Renal cortical epithelial cell (primary cell): ENCODE data around the gene SLC6A12. TPM values are rescaled to one million over a fixed set of nuclear protein-coding genes. Genes with fewer than 3 reads are reported as not detected.

Source experiments
- total RNA-seq: library from RNA; depleted of rRNA; stranded (reverse); fragments of >200 nt; gene quantifications from 2 replicates; pipeline ENCODE4 v1.2.3, GENCODE V29; 2014

The SLC6A12 gene
- total RNA-seq, 1 donor from 2014 or later = 4.8 TPM

Other genes starting within 250 kb of the SLC6A12 start
- 0.10 TPM in 1 of 2 replicates, not detected in the other for gene IQSEC3, start 147.4 kb downstream of the SLC6A12 start, total RNA-seq
- 1.0 and 2.9 TPM in 2 replicates for gene SLC6A13, start 48.7 kb upstream of the SLC6A12 start, total RNA-seq
- gene KDM5A, start 175.2 kb upstream of the SLC6A12 start, total RNA-seq = 61.8 and 89.8 TPM in 2 replicates
- gene CCDC77, start 187.5 kb upstream of the SLC6A12 start, total RNA-seq = 5.9 and 10.2 TPM in 2 replicates
- gene B4GALNT3, start 245.8 kb upstream of the SLC6A12 start, total RNA-seq = 0.94 and 3.1 TPM in 2 replicates